HEK293 (cell line): ENCODE results near the gene ARHGAP26.

ENCODE experiments used
- CTCF ChIA-PET: fragments of 350-600 bp; formaldehyde crosslinking; extraction: SDS; loops from one replicate; lab custom pipeline; 2021; ENCODE audit warnings: antibody characterized with exemption; lab: Yijun Ruan, JAX
- POLR2A ChIA-PET: fragments of 300-600 bp; formaldehyde crosslinking; extraction: SDS; loops from one replicate; lab custom pipeline; 2020; ENCODE audit warnings: antibody characterized with exemption, inconsistent platforms; lab: Yijun Ruan, JAX
- H3K27ac ChIP-seq: fragments of 200-500 bp; sonication (Bioruptor generic); 2 replicates; pipeline ENCODE4 v1.5.1; 2014; ENCODE audit warnings: low read depth, low read length, control low read depth, inconsistent platforms; ENCODE audit errors: extremely low read depth
- H3K36me3 ChIP-seq, 2 experiments: fragments of 200-500 bp in 1 of 2; sonication (Bioruptor generic) in 1 of 2; 1 replicate in 1 of 2; 2 replicates in 1 of 2; pipeline ENCODE4 v1.5.1; 2014 to 2017; ENCODE audit warnings: inconsistent platforms in 2 of 2, low read length in 2 of 2; ENCODE audit not compliant: control insufficient read depth in 2 of 2, insufficient read depth in 1 of 2
- H3K4me1 ChIP-seq: fragments of 200-500 bp; sonication (Bioruptor generic); 2 replicates; pipeline ENCODE4 v1.5.1; 2014; ENCODE audit warnings: mild to moderate bottlenecking, low read length, inconsistent platforms; ENCODE audit not compliant: control insufficient read depth, insufficient read depth
- H3K4me3 ChIP-seq: 2 replicates; pipeline ENCODE4 v1.5.1; 2011; ENCODE audit warnings: low read depth, mild to moderate bottlenecking, control low read depth, low read length, moderate library complexity
- H3K9me3 ChIP-seq: fragments of 200-500 bp; sonication (Bioruptor generic); 2 replicates; pipeline ENCODE4 v1.5.1; 2014; ENCODE audit warnings: low read depth, low read length, inconsistent platforms; ENCODE audit not compliant: control insufficient read depth, insufficient read depth
- FEZF1 ChIP-seq: fragments of 450-650 bp; formaldehyde crosslinking; IDR thresholded peaks from 2 replicates; pipeline ENCODE4 v1.5.1; 2016; ENCODE audit warnings: missing biosample characterization, missing genetic modification characterization
- GLIS1 ChIP-seq: fragments of 450-650 bp; formaldehyde crosslinking; IDR thresholded peaks from 2 replicates; pipeline ENCODE4 v1.5.1; 2016; ENCODE audit warnings: missing biosample characterization, missing genetic modification characterization
- GLIS2 ChIP-seq: fragments of 450-650 bp; formaldehyde crosslinking; IDR thresholded peaks from 2 replicates; pipeline ENCODE4 v1.5.1; 2016; ENCODE audit warnings: missing biosample characterization, missing genetic modification characterization
- KLF7 ChIP-seq: fragments of 450-650 bp; formaldehyde crosslinking; IDR thresholded peaks from 2 replicates; pipeline ENCODE4 v1.5.1; 2016; ENCODE audit warnings: missing biosample characterization, missing genetic modification characterization, borderline replicate concordance
- PATZ1 ChIP-seq: fragments of 450-650 bp; formaldehyde crosslinking; IDR thresholded peaks from 2 replicates; pipeline ENCODE4 v1.5.1; 2016; ENCODE audit warnings: missing biosample characterization, missing genetic modification characterization
- REPIN1 ChIP-seq: fragments of 450-650 bp; formaldehyde crosslinking; IDR thresholded peaks from 2 replicates; pipeline ENCODE4 v1.5.1; 2017; ENCODE audit warnings: missing biosample characterization, missing genetic modification characterization, low read depth
- SETDB1 ChIP-seq: IDR thresholded peaks from one replicate; pipeline ENCODE4 v1.6.1; 2017; ENCODE audit warnings: mild to moderate bottlenecking, low read length, moderate library complexity, mixed read lengths; ENCODE audit not compliant: insufficient read length
- ZBTB44 ChIP-seq: fragments of 450-650 bp; IDR thresholded peaks from 2 replicates; pipeline ENCODE4 v1.5.1; 2018; ENCODE audit warnings: missing biosample characterization, mild to moderate bottlenecking, missing genetic modification characterization
- ZIC2 ChIP-seq: fragments of 450-650 bp; formaldehyde crosslinking; IDR thresholded peaks from 2 replicates; pipeline ENCODE4 v1.5.1; 2016; ENCODE audit warnings: missing biosample characterization, missing genetic modification characterization
- ZNF221 ChIP-seq: fragments of 450-650 bp; formaldehyde crosslinking; IDR thresholded peaks from 2 replicates; pipeline ENCODE4 v1.5.1; 2017; ENCODE audit warnings: missing biosample characterization, missing genetic modification characterization, borderline replicate concordance
- ZNF362 ChIP-seq: fragments of 450-650 bp; formaldehyde crosslinking; IDR thresholded peaks from 2 replicates; pipeline ENCODE4 v1.5.1; 2016; ENCODE audit warnings: missing biosample characterization, missing genetic modification characterization
- ZNF501 ChIP-seq: fragments of 450-650 bp; formaldehyde crosslinking; IDR thresholded peaks from 2 replicates; pipeline ENCODE4 v1.5.1; 2016; ENCODE audit warnings: missing biosample characterization, missing genetic modification characterization
- ZNF518A ChIP-seq: fragments of 450-650 bp; formaldehyde crosslinking; conservative IDR thresholded peaks from 2 replicates; pipeline ENCODE4 v1.5.1; 2016; ENCODE audit warnings: low read depth, missing biosample characterization, missing genetic modification characterization
- ZNF549 ChIP-seq: fragments of 450-650 bp; IDR thresholded peaks from 2 replicates; pipeline ENCODE4 v1.5.1; 2018; ENCODE audit warnings: missing biosample characterization, missing genetic modification characterization, mild to moderate bottlenecking, inconsistent platforms, moderate library complexity
- ZNF580 ChIP-seq: fragments of 450-650 bp; formaldehyde crosslinking; IDR thresholded peaks from 2 replicates; pipeline ENCODE4 v1.5.1; 2016; ENCODE audit warnings: missing biosample characterization, missing genetic modification characterization
- ZNF660 ChIP-seq: fragments of 450-650 bp; IDR thresholded peaks from 2 replicates; pipeline ENCODE4 v1.5.1; 2018; ENCODE audit warnings: missing biosample characterization, mild to moderate bottlenecking, missing genetic modification characterization
- ZNF670 ChIP-seq: fragments of 450-650 bp; formaldehyde crosslinking; IDR thresholded peaks from 2 replicates; pipeline ENCODE4 v1.5.1; 2016; ENCODE audit warnings: missing biosample characterization, missing genetic modification characterization, low read depth
- ZNF776 ChIP-seq: fragments of 450-650 bp; formaldehyde crosslinking; IDR thresholded peaks from 2 replicates; pipeline ENCODE4 v1.5.0; 2017; ENCODE audit warnings: missing biosample characterization, missing genetic modification characterization, borderline replicate concordance
- ZSCAN18 ChIP-seq: fragments of 450-650 bp; formaldehyde crosslinking; IDR thresholded peaks from 2 replicates; pipeline ENCODE4 v1.5.1; 2016; ENCODE audit warnings: missing biosample characterization, missing genetic modification characterization

ARHGAP26 gene

GRCh38 chr5:143014017-143014651 lies 244.0 kb downstream of the ARHGAP26 start (continued):
- no peak for TF ChIP-seq PATZ1 (tag by site-specific recombination)
- TF ChIP-seq ZNF221 (tag by site-specific recombination) = no peak
- TF ChIP-seq ZNF776 (tag by site-specific recombination) = no peak

GRCh38 chr5:143016777-143017516 lies 246.8 kb downstream of the ARHGAP26 start:
- POLR2A ChIA-PET = no interaction called here
- CTCF ChIA-PET = interaction anchor here (0.6 to 1.4 kb wide), 21 partner anchors 9 to 1415 kb away, joined by 3 to 8 read pairs (median 3); no protein-coding TSS in a partner anchor
- no peak overlapping the region for H3K27ac ChIP-seq

GRCh38 chr5:143017541-143017940 lies 247.4 kb downstream of the ARHGAP26 start:
- Histone ChIP-seq H3K4me1 (peaks cover 9% of the 10 kb centered on the region; the same call in 1 of the 2 replicates), H3K4me3 (no peak overlapping the region), H3K27ac (no peak overlapping the region)
- POLR2A ChIA-PET = no interaction called here
- CTCF ChIA-PET = interaction anchor here (0.6 to 1.4 kb wide), 5 partner anchors 16 to 809 kb away, joined by 3 to 8 read pairs (median 3); no protein-coding TSS in a partner anchor
- no peak for TF ChIP-seq REPIN1 (tag by site-specific recombination)
- no peak for TF ChIP-seq ZNF549 (tag by site-specific recombination)
- no peak for TF ChIP-seq ZNF580 (tag by site-specific recombination)
- no peak for TF ChIP-seq ZSCAN18
- TF ChIP-seq SETDB1 = no peak
- TF ChIP-seq ZNF518A (tag by site-specific recombination) = no peak
- no peak for TF ChIP-seq ZIC2 (tag by site-specific recombination)
- TF ChIP-seq, all 188 proteins: peak for 0
- Histone ChIP-seq H3K9me3 (no peaks in the 10 kb centered on the region; the same call in 1 of the 2 replicates), H3K36me3 (no peaks in the 10 kb centered on the region)

More at GRCh38 chr5:143016777-143017516, 246.8 kb downstream of the ARHGAP26 start:
- no peak overlapping the region for H3K4me3 ChIP-seq
- H3K4me1 ChIP-seq = peaks cover 9% of the 10 kb centered on the region; the same call in 1 of the 2 replicates
- H3K9me3 ChIP-seq = no peaks in the 10 kb centered on the region; the same call in 1 of the 2 replicates
- 0 out of 2 replicates have a peak, but pooled peaks have one; percentile 5 for TF ChIP-seq GLIS1 (tag by site-specific recombination)
- TF ChIP-seq ZNF501 (tag by site-specific recombination) = no peak
- TF ChIP-seq ZNF660 = peak; percentile 69; the same call in 1 of the 2 replicates
- TF ChIP-seq ZBTB44 (tag by site-specific recombination) = peak; percentile 9; the same call in 1 of the 2 replicates
- peak; percentile 77; the same call in 1 of the 2 replicates for TF ChIP-seq ZNF362 (tag by site-specific recombination)
- no peak for TF ChIP-seq KLF7 (tag by site-specific recombination)
- TF ChIP-seq ZNF670 (tag by site-specific recombination) = no peak
- 0 out of 2 replicates have a peak, but pooled peaks have one; percentile 5 for TF ChIP-seq ZNF549 (tag by site-specific recombination)
- TF ChIP-seq FEZF1 = no peak
- TF ChIP-seq GLIS2 (tag by site-specific recombination) = no peak
- no peaks in the 10 kb centered on the region for H3K36me3 ChIP-seq
